Left lung (tissue), 10 donors: ENCODE data around the gene RGS14. TPM values are rescaled to one million over a fixed set of nuclear protein-coding genes. Genes with fewer than 3 reads are reported as not detected.
"Not testable (repeated sequence)": the region's sequence is repeated elsewhere in the genome, so short reads cannot be mapped to it uniquely, and the experiment has no call there.

Experiments
- ATAC-seq: fragments of 200-7000 bp; cut with Tn5 transposase; one replicate; pipeline ENCODE4 v1.9.1; 2020; ENCODE audit warnings: moderate library complexity
- DNase-seq, 4 donors: peaks; one replicate each; pipeline ENCODE4 v3.0.0-alpha.2; 2013 to 2020
- H3K27ac ChIP-seq, 2 donors: fragments of 200-600 bp; sonication (generic) in 1 of 2; one replicate each; pipeline versions ENCODE4 v1.5.0 to v1.8.0; 2020 to 2021
- H3K27me3 ChIP-seq, 2 donors: fragments of 200-600 bp; sonication (generic) in 1 of 2; one replicate each; pipeline versions ENCODE4 v1.5.0 to v1.8.0; 2020 to 2021
- H3K36me3 ChIP-seq, 2 donors: fragments of 200-600 bp; sonication (generic) in 1 of 2; one replicate each; pipeline versions ENCODE4 v1.5.0 to v1.8.0; 2020 to 2021
- H3K4me1 ChIP-seq, 2 donors: fragments of 200-600 bp; one replicate each; pipeline ENCODE4 v1.8.0; 2021
- H3K4me3 ChIP-seq, 2 donors: fragments of 200-600 bp; sonication (generic) in 1 of 2; one replicate each; pipeline versions ENCODE4 v1.5.0 to v1.8.0; 2020 to 2021; ENCODE audit warnings: mild to moderate bottlenecking in 1 of 2
- H3K9me3 ChIP-seq, 2 donors: fragments of 200-600 bp; sonication (generic) in 1 of 2; one replicate each; pipeline versions ENCODE4 v1.5.0 to v1.8.0; 2020 to 2021
- intact Hi-C, 2 donors: fragments of 100-400 bp; cut with DNase I; formaldehyde crosslinking; loops; one replicate each; pipeline versions ENCODE4 v1.11.2 to v1.14.2; 2022
- polyA plus RNA-seq, 6 donors: library from polyadenylated mRNA; unstranded; fragments of 120-200 nt; gene quantifications; one replicate each; pipeline ENCODE4 v1.2.1, GENCODE V29; 2013; ENCODE audit not compliant: insufficient read length in 6 of 6
- total RNA-seq, 2 donors: library from RNA; stranded (reverse); fragmentation: NEBNext Ultra II Directional; extraction: Animal tissue kit (Norgen Biotek cat#: 25700); gene quantifications; one replicate each; pipeline ENCODE4 v1.2.1, GENCODE V29; 2021
- TF ChIP-seq, protein P1 (sequence below), 2 donors: fragments of 200-600 bp; sonication (generic) in 1 of 2; IDR thresholded peaks; one replicate each; pipeline versions ENCODE4 v1.5.0 to v1.8.0; 2021; ENCODE audit warnings: antibody characterized with exemption in 2 of 2
- donor health status: DM: no; HTN: yes; CAD: no.
- donor health status: DM: no; HTN: no; CAD: no.

RGS14 gene
- total and polyA plus RNA-seq, 8 donors: 4.0 to 28.2 (median 8.1) TPM

DNA sequence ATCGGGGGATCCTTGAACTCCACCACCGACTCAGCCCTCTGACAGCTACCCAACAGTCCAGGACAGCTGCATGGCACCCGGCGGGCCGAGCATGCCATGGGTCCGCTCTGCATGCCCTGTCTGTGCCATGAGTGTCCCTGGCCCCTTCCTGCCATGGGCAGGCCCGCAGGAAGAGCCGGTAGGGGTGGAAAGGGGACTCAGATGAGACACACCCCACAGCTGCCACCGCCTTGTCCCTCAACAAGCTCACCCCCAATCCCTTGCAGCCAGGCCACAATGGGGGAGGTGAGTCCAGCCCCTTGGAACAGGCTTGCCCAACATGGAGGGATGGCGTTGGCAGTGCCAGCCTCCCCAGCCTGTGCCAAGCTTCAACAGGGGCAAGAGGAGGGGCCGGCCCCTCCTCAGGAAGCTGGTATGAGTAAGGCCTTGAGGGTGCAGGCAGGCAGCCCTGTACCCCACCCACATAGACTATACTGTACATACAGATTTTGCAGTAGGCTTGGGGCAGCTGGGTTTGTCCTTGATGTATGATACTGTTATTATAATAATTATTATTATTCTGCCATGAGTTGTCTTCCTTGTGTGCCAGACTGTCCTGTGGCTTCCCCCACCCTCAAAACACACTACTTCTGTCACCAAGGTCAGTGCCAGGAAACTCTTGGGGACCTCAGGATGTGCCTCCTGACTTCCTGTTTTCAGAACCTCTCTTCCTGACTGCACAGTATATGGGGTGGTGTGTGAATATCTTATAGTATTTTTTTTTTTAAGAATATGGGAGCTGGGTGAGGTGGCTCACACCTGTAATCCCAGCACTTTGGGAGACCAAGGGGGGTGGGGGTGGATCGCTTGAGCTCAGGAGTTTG, 14.5 kb downstream of the RGS14 start:
- Histone ChIP-seq H3K27me3 (no peaks in the 10 kb centered on the region), H3K9me3 (no peaks in the 10 kb centered on the region), H3K4me1 (peaks cover 11 to 45% of the 10 kb centered on the region in 2 donors), H3K36me3 (peaks cover 0 to 24% of the 10 kb centered on the region in 2 donors), H3K27ac (peak overlapping the region in 1 of 2 donors; percentile 77), H3K4me3 (peak overlapping the region in 1 of 2 donors; percentile 37)
- TF ChIP-seq, protein P1, sequence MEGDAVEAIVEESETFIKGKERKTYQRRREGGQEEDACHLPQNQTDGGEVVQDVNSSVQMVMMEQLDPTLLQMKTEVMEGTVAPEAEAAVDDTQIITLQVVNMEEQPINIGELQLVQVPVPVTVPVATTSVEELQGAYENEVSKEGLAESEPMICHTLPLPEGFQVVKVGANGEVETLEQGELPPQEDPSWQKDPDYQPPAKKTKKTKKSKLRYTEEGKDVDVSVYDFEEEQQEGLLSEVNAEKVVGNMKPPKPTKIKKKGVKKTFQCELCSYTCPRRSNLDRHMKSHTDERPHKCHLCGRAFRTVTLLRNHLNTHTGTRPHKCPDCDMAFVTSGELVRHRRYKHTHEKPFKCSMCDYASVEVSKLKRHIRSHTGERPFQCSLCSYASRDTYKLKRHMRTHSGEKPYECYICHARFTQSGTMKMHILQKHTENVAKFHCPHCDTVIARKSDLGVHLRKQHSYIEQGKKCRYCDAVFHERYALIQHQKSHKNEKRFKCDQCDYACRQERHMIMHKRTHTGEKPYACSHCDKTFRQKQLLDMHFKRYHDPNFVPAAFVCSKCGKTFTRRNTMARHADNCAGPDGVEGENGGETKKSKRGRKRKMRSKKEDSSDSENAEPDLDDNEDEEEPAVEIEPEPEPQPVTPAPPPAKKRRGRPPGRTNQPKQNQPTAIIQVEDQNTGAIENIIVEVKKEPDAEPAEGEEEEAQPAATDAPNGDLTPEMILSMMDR (IDR thresholded peaks at IDR 0.05): no peak
- ATAC-seq (no peak), DNase-seq (no peak)
- intact Hi-C loops: no loop called here

DNA sequence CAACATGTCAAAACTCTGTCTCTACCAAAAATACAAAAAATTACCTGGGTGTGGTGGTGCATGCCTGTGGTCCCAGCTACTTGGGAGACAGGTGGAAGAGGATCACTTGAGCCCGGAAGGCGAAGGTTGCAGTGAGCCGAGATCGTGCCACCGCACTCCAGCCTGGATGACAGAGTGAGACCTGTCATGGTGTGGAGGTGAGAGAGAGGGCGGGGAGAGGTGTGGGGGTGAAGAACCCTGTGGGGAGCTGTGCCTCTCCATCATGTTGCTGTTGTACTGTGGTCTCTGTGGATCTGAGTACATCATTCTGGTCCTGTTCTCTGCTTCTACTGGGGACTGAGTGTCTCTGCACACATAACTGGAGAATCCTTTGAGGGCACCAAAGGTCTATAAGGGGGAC, 15.2 kb downstream of the RGS14 start:
- no peak overlapping the region for H3K4me3 ChIP-seq
- intact Hi-C loops: no loop called here
- peak overlapping the region in 1 of 2 donors; percentile 77 for H3K27ac ChIP-seq
- peaks cover 7 to 39% of the 10 kb centered on the region in 2 donors for H3K4me1 ChIP-seq
- TF ChIP-seq, protein P1 (IDR thresholded peaks at IDR 0.05): no peak
- DNase-seq (no peak), ATAC-seq (no peak)
- H3K9me3 ChIP-seq: no peaks in the 10 kb centered on the region
- H3K27me3 ChIP-seq: no peaks in the 10 kb centered on the region
- H3K36me3 ChIP-seq: peaks cover 0 to 17% of the 10 kb centered on the region in 2 donors

DNA sequence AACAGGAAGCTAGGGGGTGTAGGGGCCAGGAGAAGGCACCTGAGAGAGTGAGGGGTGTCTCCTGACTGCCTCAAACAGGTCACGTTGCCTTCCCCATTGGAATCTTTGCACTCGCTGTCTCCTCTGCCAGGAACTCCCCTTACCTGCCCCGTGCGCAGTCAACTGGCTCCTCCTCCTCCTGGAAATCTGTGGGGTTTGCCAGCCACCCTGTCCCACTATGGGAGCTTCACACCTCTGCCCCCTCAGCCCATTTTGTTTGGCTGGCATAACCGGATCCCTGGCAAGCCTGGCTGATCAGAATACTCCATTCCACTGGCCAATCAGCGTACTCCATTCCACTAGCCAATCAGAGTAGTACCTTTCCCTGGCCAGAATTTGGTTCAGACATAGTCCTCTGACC, 16.1 kb downstream of the RGS14 start:
- Histone ChIP-seq H3K36me3 (peaks cover 0 to 8% of the 10 kb centered on the region in 2 donors), H3K4me1 (peaks cover 7 to 33% of the 10 kb centered on the region in 2 donors), H3K4me3 (no peak overlapping the region), H3K27ac (no peak overlapping the region), H3K27me3 (no peaks in the 10 kb centered on the region), H3K9me3 (no peaks in the 10 kb centered on the region)
- no peak for ATAC-seq
- intact Hi-C loops: no loop called here
- DNase-seq: no peak
- TF ChIP-seq, protein P1 (IDR thresholded peaks at IDR 0.05): no peak

DNA sequence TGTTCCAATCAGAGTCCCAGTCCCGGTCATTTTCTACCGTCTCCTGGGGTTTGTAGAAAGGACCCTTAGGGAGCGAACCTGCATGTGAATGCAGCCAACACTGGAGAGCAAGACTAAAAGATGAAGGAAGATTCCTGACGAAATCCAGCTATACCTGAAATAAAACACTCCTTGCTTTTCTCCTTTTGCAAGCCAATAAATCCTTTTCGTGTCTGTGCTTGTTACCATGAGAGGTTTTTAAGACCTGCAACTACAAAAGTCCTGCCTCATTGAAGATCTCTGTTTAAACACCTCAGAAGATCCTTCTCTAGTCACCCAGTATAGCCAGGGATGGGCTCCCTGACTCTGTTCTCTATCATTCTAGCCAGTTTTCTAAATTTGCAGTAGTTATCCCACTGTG, 16.5 kb downstream of the RGS14 start:
- H3K4me3 ChIP-seq: no peak overlapping the region
- H3K27me3 ChIP-seq: no peaks in the 10 kb centered on the region
- DNase-seq (no peak), ATAC-seq (no peak)
- intact Hi-C loops: no loop called here
- H3K9me3 ChIP-seq: no peaks in the 10 kb centered on the region
- TF ChIP-seq, protein P1 (IDR thresholded peaks at IDR 0.05): no peak
- peaks cover 0 to 7% of the 10 kb centered on the region in 2 donors for H3K36me3 ChIP-seq
- no peak overlapping the region for H3K27ac ChIP-seq
- peaks cover 7 to 31% of the 10 kb centered on the region in 2 donors for H3K4me1 ChIP-seq

DNA sequence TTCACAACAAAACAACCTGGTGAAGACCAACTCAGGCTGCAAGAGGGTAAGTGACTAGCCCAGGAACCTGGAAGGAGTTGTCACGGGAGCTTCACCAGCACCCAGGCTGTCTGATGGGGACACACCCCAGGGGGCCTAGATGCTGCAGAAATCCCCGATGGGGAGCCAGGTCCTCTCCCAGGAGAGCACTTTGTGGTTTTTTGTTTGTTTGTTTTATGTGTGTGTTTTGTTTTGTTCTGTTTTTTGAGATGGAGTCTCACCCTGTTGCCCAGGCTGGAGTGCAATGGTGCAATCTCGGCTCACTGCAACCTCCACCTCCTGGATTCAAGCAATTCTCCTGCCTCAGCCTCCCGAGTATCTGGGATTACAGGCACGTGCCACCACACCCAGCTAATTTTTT, 17.8 kb downstream of the RGS14 start:
- H3K4me3 ChIP-seq, H3K27ac ChIP-seq, ATAC-seq, H3K36me3 ChIP-seq, H3K9me3 ChIP-seq, DNase-seq, H3K27me3 ChIP-seq, intact Hi-C loops: not testable (repeated sequence)
- peaks cover 7 to 24% of the 10 kb centered on the region in 2 donors for H3K4me1 ChIP-seq
